ENCODE results near the gene HES7.
A peak's percentile ranks its signal among the peaks of the same experiment; 100 is the strongest.

HES7 gene

GRCh38 chr17:8075574-8076342, 48.1 kb downstream of the HES7 start:
- no peak for DNase-seq (ENCODE audit: low read depth in 3 of 3, low spot score in 1 of 3)

GRCh38 chr17:8075081-8075480, 48.8 kb downstream of the HES7 start:
- no peak for DNase-seq (ENCODE audit: low read depth in 3 of 3, low spot score in 1 of 3)

GRCh38 chr17:8074554-8074953, 49.4 kb downstream of the HES7 start:
- no peak for DNase-seq (ENCODE audit: low read depth in 3 of 3, low spot score in 1 of 3)

GRCh38 chr17:8073627-8074484, 50.0 kb downstream of the HES7 start:
- peak; percentile 63 to 88 (median 76) for DNase-seq (ENCODE audit: low read depth in 3 of 3, low spot score in 1 of 3)

- DNase-seq (ENCODE audit: low read depth in 3 of 3, low spot score in 1 of 3), result peak in 1 of 3 donors; percentile 25
Observed at GRCh38 chr17:8072729-8073461, 51.0 kb downstream of the HES7 start.

- DNase-seq (ENCODE audit: low read depth in 3 of 3, low spot score in 1 of 3), result no peak
Observed at GRCh38 chr17:8072341-8072728, 51.6 kb downstream of the HES7 start.

- DNase-seq (ENCODE audit: low read depth in 3 of 3, low spot score in 1 of 3), result no peak
Observed at GRCh38 chr17:8071496-8071895, 52.4 kb downstream of the HES7 start.
